ENCODE measurements around the gene FUT6.

The FUT6 gene

DNA sequence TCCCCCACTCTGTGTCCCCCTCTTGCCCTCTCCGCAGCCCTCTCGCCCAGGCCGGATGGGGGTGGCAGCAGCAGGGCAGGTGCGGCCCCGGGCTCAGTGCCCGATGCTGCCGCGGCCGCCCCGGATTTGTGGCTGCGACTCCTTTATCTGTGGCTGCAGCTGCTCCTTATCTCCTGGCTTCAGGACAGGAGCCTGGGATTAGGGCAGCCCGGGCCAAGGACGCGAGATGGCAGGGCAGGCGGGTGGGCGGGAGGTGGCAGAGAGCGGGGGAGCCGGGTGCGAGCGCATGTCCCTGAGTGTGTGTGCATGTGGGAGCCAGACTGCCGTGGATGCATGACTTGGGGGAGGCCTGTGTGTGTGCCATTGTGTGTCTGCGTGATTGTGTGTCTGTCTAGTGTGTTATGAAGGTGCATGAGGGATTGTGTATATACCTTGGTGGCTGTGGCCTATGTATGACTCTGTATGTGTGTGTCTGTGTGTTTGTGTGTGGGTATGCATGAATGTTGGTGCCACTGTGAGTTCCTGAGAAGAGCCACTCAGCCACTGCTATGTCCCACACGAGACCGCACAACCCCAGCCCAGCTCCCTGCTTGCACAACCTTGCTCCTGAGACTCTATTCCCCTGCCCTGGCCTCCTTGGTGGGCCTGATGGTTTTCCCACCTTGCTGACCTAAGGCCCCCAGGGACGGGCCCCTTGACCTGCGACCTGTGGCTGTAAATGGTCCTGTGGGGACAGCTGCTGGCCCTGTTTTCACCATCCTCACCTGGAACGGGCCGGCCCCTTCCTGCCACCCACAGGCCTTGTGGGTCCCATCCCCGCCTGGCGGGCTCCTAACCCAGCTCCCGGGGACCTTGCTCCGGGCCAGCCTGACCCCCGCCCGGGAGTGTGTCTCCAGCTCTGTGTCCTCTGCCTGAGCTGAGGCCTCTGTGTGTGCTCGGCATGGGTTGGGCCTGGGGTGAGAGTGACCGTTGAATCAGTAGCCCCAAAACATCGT, 40.0 kb downstream of the FUT6 start:
- Mint-ChIP-seq H3K4me1 (peaks cover 18 to 27% of the 10 kb centered on the region in 2 donors), H3K36me3 (peaks cover 0 to 4% of the 10 kb centered on the region in 2 donors), H3K9me3 (no peaks in the 10 kb centered on the region), H3K27ac (no peak overlapping the region), H3K4me3 (no peak overlapping the region), H3K27me3 (peaks cover 54 to 68% of the 10 kb centered on the region in 2 donors)
- DNase-seq (no peak), ATAC-seq (replicated peaks) (no peak)

DNA sequence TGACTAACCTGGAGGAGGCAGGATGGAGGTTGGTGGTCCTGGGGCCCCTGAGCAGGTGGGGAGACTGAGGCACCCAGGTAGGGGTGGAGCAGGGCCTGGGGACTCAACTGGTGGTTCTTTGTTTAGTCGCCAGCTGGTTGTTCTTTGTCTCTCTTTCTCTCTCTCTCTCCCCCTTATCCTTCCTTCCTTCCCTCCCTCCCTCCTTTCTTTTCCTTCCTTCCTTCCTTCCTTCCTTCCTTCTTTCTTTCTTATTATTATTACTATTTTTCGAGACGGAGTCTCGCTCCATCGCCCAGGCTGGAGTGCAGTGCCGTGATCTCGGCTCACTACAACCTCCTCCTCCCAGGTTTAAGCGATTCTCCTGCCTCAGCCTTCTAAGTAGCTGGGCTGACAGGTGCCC, 41.3 kb downstream of the FUT6 start:
- H3K36me3 Mint-ChIP-seq, result no peaks in the 10 kb centered on the region
- DNase-seq (no peak), ATAC-seq (replicated peaks) (no peak)
- H3K4me3 Mint-ChIP-seq, result no peak overlapping the region
- no peaks in the 10 kb centered on the region for H3K9me3 Mint-ChIP-seq
- H3K27me3 Mint-ChIP-seq, result peaks cover 43 to 57% of the 10 kb centered on the region in 2 donors
- peaks cover 13 to 14% of the 10 kb centered on the region in 2 donors for H3K4me1 Mint-ChIP-seq
- no peak overlapping the region for H3K27ac Mint-ChIP-seq

DNA sequence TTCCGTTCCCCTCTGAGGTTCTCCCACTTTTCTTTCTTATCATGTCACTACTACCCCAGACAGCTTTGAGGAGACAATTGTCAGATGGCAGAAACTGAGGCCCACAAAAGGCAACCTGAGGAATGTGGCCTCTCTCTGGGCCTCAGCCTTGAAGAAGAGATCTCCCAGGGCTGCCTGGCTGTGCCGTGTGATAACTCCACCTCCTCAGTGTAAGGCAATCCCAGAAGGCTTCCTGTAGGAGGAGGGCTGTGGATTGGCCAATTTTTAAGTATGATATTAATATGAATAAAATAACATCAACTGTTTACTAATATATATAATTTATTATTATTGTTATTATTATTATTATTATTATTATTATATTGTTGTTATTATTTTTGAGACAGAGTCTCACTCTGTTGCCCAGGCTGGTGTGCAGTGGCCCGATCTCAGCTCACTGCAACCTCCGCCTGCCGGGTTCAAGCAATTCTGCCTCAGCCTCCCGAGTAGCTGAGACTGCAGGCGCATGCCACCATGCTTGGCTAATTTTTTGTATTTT, 44.1 kb downstream of the FUT6 start:
- Mint-ChIP-seq H3K9me3 (peaks cover 0 to 1% of the 10 kb centered on the region in 2 donors), H3K36me3 (peaks cover 5 to 7% of the 10 kb centered on the region in 2 donors), H3K27ac (no peak overlapping the region), H3K27me3 (peaks cover 27 to 33% of the 10 kb centered on the region in 2 donors), H3K4me3 (no peak overlapping the region), H3K4me1 (peaks cover under 1 to 6% of the 10 kb centered on the region in 2 donors)
- no peak for DNase-seq
- no peak for ATAC-seq (replicated peaks)

DNA sequence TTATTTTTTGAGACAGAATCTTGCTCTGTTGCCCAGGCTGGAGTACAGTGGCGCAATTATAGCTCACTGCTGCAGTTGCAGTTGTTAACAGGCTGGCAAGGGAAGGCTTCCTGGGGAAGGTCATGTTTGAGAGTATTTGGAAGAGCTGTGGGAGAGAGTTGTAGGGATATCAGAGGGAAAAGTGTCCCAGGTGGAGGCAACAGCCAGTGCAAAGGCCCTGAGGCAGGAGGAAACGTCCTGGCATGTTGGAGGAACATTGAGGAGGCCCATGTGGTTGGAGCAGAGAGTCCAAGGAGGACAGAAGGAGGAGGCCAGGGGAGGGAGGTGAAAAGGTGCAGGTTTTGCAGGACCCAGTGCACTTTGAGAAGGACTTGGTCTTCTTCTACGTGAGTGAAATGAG, 46.3 kb downstream of the FUT6 start:
- ATAC-seq (replicated peaks) (no peak), DNase-seq (no peak)
- peaks cover 13 to 20% of the 10 kb centered on the region in 2 donors for H3K4me1 Mint-ChIP-seq
- peaks cover 0 to 5% of the 10 kb centered on the region in 2 donors for H3K9me3 Mint-ChIP-seq
- H3K4me3 Mint-ChIP-seq, result no peak overlapping the region
- peaks cover 18 to 21% of the 10 kb centered on the region in 2 donors for H3K36me3 Mint-ChIP-seq
- H3K27me3 Mint-ChIP-seq, result peaks cover 10 to 12% of the 10 kb centered on the region in 2 donors
- H3K27ac Mint-ChIP-seq, result no peak overlapping the region

DNA sequence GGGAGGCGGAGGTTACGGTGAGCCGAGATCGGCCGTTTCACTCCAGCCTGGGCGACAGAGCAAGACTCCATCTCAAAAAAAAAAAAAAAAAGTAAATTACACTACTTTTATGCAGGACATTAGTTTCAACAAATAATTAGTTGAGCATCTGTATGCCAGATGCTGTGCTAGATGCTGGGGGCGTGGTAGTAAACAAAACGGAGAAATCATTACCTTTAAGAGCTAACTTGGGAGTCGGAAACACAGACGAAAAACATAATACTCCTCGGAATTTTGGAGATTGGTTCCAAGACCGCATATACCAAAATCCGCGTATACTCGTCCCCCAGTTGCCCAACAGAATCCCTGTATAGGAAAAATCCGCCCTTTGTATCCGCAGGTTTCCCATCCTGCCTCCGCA, 47.3 kb downstream of the FUT6 start:
- H3K4me3 Mint-ChIP-seq, result no peak overlapping the region
- H3K4me1 Mint-ChIP-seq, result peaks cover 16 to 24% of the 10 kb centered on the region in 2 donors
- no peak overlapping the region for H3K27ac Mint-ChIP-seq
- H3K9me3 Mint-ChIP-seq, result peaks cover 0 to 5% of the 10 kb centered on the region in 2 donors
- H3K27me3 Mint-ChIP-seq, result peaks cover 5 to 6% of the 10 kb centered on the region in 2 donors
- H3K36me3 Mint-ChIP-seq, result peaks cover 22 to 25% of the 10 kb centered on the region in 2 donors
- no peak for DNase-seq
- no peak for ATAC-seq (replicated peaks)

DNA sequence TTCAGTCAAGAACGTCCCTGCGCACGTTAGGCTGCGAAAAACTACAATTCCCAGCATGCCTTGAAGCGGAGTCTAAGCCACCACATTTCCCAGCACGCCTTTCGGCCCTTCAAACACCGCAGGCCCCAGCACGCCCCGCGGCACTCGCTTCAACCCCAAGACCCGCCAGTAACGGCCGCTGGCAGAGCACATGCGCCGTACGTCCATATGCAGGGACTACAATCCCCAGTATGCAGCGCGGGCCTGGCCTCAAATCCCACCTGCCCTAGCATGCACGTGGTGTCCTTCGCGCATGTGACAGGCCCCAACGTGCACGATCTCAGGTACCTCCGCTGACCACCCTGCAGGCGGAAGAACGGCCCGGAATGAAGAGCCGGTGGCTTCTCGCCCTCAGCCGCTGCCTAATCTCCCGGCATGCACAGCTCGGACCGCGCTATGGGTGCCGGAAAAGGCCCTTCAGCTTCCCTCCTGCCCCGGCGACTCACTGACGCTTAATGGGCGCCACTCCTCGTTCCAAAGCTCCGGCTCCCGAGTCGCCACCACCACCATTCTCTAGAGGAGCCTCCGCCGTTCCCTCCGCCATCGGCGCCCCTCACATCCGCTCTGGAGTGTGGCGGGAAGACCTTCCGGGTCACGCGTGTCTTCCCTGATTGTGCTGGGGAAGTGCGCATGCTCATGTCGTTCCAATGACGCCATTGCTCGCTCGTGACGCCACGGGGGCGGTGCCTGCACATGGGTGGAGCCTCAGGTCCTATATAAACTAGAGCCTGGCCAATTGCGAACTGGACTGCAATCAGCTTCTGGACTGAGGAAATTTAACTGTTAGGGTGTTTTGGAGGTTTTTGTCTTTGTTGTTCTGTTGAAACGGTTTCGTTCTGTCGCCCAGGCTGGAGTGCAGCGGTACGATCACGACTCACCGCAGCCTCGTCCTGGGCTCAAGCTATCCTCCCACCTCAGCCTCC, 48.7 kb downstream of the FUT6 start, which contains the start of gene DUS3L:
Gene DUS3L (minus strand): TSS at position 605 of the 962 bp plus-strand sequence. CDS start 22 bp downstream, at position 583.
- Mint-ChIP-seq H3K27me3 (peaks cover 0 to 6% of the 10 kb centered on the region in 2 donors), H3K27ac (peak within 1 kb of the TSS; percentile 100), H3K4me1 (peaks cover 18 to 24% of the 10 kb centered on the region in 2 donors), H3K36me3 (peaks cover 32 to 38% of the 10 kb centered on the region in 2 donors), H3K4me3 (peak within 1 kb of the TSS; percentile 93 to 98), H3K9me3 (peaks cover 0 to 5% of the 10 kb centered on the region in 2 donors)
- DNase-seq, result peak; percentile 95
- peak; percentile 96 to 97 for ATAC-seq (replicated peaks)

DNA sequence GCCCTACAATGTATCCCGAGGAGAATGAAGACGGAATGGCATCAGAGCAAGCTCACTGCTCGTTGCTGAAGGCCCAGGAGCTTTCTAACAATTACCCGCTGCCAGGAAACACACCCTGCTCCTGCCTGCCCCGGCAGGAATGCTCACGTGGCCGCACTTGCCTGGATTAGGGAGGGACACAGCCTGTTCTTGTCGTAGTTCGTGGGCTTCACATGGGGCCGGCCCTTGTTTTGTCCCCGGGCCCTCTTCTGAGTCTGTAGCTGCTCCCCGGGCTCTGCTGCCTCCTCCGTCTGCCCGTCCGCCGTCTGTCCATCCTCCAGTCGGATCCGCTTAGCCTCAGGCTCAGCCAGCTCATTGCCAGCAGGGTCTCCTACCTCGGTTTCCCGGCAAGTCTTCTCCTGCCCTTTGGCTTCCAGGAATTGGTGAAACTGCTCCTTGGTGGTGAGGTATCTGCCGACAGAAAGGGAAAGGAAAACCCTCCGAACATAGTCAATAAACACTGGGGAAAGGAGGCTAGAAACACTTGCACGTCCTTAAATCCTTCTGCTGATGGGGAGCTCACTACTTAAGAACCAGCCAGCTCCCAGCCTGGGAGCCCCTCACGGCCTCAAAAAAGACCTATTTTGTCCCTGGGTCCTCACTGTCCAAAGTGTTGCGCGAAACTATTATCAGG, 49.5 kb downstream of the FUT6 start:
- H3K27me3 Mint-ChIP-seq, result peaks cover 0 to 6% of the 10 kb centered on the region in 2 donors
- H3K9me3 Mint-ChIP-seq, result peaks cover 0 to 5% of the 10 kb centered on the region in 2 donors
- peak overlapping the region; percentile 93 to 98 for H3K4me3 Mint-ChIP-seq
- H3K36me3 Mint-ChIP-seq, result peaks cover 32 to 41% of the 10 kb centered on the region in 2 donors
- peaks cover 18 to 24% of the 10 kb centered on the region in 2 donors for H3K4me1 Mint-ChIP-seq
- ATAC-seq (replicated peaks) (no peak), DNase-seq (no peak)
- peak overlapping the region; percentile 100 for H3K27ac Mint-ChIP-seq

DNA sequence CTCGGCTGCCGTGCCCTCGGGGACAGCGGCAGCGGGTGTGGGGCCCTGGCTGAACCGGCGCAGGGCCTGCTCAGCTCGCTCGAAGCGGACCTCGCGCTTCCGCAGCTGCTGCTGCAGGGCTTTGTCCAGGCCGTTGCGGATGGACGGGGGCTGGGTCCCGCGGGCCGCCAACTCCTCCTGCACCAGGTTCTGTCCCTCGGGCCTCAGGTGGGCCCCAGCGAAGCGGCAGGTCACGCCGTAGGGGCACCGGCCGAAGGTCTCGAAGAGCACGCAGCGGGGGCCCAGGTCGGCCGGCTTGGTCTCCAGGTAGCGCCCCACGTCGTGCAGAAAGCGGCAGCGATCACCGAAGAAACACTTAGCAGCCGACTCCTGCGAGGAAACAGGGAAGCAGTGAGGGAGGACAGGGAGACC, 50.1 kb downstream of the FUT6 start:
- Mint-ChIP-seq H3K27ac (no peak overlapping the region), H3K4me1 (peaks cover 18 to 24% of the 10 kb centered on the region in 2 donors), H3K27me3 (peaks cover 0 to 6% of the 10 kb centered on the region in 2 donors), H3K9me3 (peaks cover 0 to 5% of the 10 kb centered on the region in 2 donors), H3K36me3 (peaks cover 32 to 45% of the 10 kb centered on the region in 2 donors), H3K4me3 (peak overlapping the region; percentile 57 to 93)
- DNase-seq (no peak), ATAC-seq (replicated peaks) (no peak)

DNA sequence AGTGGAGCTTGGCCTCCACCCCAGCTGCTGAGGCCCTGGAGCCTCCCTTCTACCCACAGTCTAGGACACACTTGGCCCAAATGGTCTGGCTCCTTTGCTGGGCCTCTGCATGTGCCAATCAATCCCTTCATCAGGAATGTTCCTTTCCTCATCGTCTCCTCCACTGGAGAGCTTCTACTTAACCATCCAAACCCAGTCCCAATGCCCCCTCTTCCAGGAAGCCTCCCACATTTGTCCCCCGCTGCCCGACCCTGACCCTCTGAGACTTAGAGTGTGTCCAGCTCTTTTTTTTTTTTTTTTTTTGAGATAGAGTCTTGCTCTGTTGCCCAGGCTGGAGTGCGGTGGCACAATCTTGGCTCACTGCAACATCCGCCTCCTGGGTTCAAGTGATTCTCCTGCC, 51.1 kb downstream of the FUT6 start:
- no peak overlapping the region for H3K27ac Mint-ChIP-seq
- no peak for DNase-seq

DNA sequence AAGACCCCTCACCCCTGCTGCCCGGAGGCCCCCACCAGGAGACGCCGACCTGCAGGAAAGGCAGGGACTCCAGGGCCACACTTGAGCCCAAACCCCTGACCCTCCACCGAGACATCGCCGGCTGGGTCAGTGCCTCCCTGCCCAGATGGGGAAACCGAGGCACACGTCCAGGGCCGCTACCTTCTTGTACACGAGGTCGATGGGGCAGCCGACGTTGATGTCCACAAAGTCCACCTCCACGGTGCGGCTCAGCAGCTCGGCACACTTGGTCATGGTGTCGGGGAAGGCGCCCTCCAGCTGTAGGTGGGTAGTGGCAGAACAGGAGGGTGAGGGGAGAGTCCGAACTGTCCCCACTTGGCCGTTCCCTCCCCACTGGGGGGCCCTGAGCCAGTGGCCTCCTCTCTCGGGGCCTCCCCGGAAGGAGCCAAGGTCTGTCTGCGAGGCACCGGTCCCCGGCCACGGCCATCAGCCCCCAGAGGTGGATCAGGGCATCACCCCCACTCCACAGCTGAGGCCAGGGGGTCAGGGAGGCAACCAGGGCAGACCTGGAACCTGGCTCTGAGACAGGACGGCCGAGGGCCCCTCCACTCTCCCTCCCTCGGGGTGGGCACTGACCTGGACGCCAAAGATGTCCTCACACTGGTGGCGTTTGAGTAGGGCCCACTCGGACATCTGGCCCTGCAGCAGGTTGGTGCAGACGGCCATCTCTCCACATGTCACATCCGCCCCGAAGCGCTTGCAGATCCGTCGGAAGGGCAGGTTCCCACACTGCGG, 51.9 kb downstream of the FUT6 start:
- Mint-ChIP-seq H3K27me3 (no peaks in the 10 kb centered on the region), H3K9me3 (peaks cover 0 to 5% of the 10 kb centered on the region in 2 donors), H3K4me3 (no peak overlapping the region), H3K36me3 (peaks cover 38 to 59% of the 10 kb centered on the region in 2 donors), H3K27ac (peak overlapping the region; percentile 39), H3K4me1 (peaks cover 16 to 24% of the 10 kb centered on the region in 2 donors)
- DNase-seq (no peak), ATAC-seq (replicated peaks) (no peak)

More for the DNA sequence above, 51.1 kb downstream of the FUT6 start:
- peaks cover 0 to 6% of the 10 kb centered on the region in 2 donors for H3K27me3 Mint-ChIP-seq
- H3K9me3 Mint-ChIP-seq, result peaks cover 0 to 5% of the 10 kb centered on the region in 2 donors
- H3K4me1 Mint-ChIP-seq, result peaks cover 16 to 24% of the 10 kb centered on the region in 2 donors
- H3K36me3 Mint-ChIP-seq, result peaks cover 36 to 54% of the 10 kb centered on the region in 2 donors
- ATAC-seq (replicated peaks), result no peak
- H3K4me3 Mint-ChIP-seq, result no peak overlapping the region

DNA sequence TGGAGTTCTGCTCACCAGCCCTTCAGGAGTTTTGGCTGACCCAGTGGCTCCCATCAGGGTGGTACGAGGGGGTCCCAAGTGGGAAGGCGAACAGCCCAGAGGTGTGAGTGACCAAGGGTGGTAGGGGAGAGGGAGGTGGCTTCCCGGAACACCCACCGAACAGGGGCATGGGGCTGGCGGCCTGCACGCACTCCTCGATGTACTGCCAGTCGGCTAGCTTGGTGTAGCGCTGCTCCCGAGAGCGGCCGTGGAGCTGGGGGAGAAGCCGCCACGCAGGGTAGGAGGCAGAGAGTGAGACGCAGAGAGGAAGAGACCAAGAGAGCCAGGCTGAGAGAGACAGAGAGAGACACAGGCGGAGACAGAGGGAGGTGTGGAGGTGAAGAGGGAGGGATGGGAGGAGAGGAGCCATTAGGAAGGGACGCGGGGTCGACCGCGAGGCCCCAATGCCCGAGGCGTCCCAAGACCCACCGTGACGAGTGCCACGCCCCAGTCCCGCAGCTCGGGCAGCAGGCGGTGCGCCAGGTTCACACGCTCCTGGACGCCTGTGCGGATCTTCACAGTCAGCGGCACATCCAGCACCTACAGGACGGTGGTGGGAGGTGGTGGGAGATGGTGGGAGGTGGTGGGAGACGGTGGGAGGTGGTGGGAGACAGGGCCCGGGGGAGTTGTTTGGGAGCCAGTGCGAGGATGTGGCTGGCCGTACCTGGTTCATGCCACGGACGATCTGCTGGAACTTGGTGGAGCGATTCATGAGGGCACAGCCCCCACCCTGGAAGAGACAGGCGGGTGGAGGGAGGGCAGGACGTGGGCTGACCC, 52.7 kb downstream of the FUT6 start:
- DNase-seq, result no peak
- peaks cover 38 to 59% of the 10 kb centered on the region in 2 donors for H3K36me3 Mint-ChIP-seq
- H3K4me1 Mint-ChIP-seq, result peaks cover 16 to 24% of the 10 kb centered on the region in 2 donors
- H3K27me3 Mint-ChIP-seq, result no peaks in the 10 kb centered on the region
- no peak overlapping the region for H3K27ac Mint-ChIP-seq
- peaks cover 0 to 5% of the 10 kb centered on the region in 2 donors for H3K9me3 Mint-ChIP-seq
- no peak for ATAC-seq (replicated peaks)
- no peak overlapping the region for H3K4me3 Mint-ChIP-seq

DNA sequence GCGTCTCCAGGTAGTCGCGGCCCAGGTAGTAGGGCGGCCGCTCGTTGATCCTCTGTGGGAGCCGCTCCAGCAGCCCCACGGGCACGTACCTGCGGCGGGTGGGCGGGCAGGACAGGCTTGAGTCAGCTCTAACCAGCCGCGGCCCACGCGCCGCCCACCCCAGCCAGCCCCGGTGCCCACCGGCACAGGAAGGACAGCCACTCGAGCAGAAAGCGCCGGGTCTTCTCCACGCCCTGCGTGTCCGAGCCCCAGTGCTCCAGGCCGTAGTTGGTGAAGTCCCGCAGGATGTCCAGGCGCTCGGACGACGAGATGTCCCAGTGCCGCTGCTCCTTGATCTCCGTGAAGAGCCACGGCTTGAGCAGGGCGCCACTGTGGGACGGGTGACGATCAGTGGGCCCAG, 54.1 kb downstream of the FUT6 start:
- Mint-ChIP-seq H3K9me3 (peaks cover 0 to 4% of the 10 kb centered on the region in 2 donors), H3K4me3 (no peak overlapping the region), H3K27me3 (no peaks in the 10 kb centered on the region), H3K36me3 (peaks cover 33 to 52% of the 10 kb centered on the region in 2 donors), H3K4me1 (peaks cover 12 to 23% of the 10 kb centered on the region in 2 donors), H3K27ac (no peak overlapping the region)
- DNase-seq, result no peak
- ATAC-seq (replicated peaks), result no peak

All from stimulated activated naive B cell treated with anti-CD40 and anti-IgM and Interleukin-4, amounts not matched to agents 10 μg/mL and 1 μg/mL and 100 μg/mL, for 72 hours (primary cell).